ENCODE measurements around the gene SRSF1.
"Not testable (repeated sequence)": the region's sequence is repeated elsewhere in the genome, so short reads cannot be mapped to it uniquely, and the experiment has no call there.

SRSF1 gene

GRCh38 chr17:57988301-57989250 is 18.5 kb downstream of the SRSF1 start:
- peak; percentile 63 to 67 for DNase-seq

- DNase-seq, result peak; percentile 75 to 79
These were observed 19.3 kb downstream of the SRSF1 start, which contains the start of gene VEZF1 for GRCh38 chr17:57987581-57988300. Gene VEZF1, minus strand, starts transcription at chr17:57988254. Its CDS starts 143 bp downstream, at chr17:57988111.

- DNase-seq, result peak; percentile 36 to 51
These were observed 20.0 kb downstream of the SRSF1 start for GRCh38 chr17:57986841-57987580.

GRCh38 chr17:57985675-57985974 is 21.4 kb downstream of the SRSF1 start:
- DNase-seq, result no peak

GRCh38 chr17:57984936-57985674 is 21.9 kb downstream of the SRSF1 start:
- DNase-seq, result no peak

- no peak for DNase-seq
These were observed 22.7 kb downstream of the SRSF1 start for GRCh38 chr17:57984261-57984890.

- no peak for DNase-seq
These were observed 23.6 kb downstream of the SRSF1 start for GRCh38 chr17:57983446-57983845.

GRCh38 chr17:57982452-57983170 is 24.4 kb downstream of the SRSF1 start:
- no peak for DNase-seq

- DNase-seq, result no peak
These were observed 26.5 kb downstream of the SRSF1 start for GRCh38 chr17:57980522-57980921.

- DNase-seq, result no peak
These were observed 28.0 kb downstream of the SRSF1 start for GRCh38 chr17:57979076-57979475.

GRCh38 chr17:57976594-57976993 is 30.5 kb downstream of the SRSF1 start:
- no peak for DNase-seq

GRCh38 chr17:57975044-57975443 is 32.0 kb downstream of the SRSF1 start:
- no peak for DNase-seq

- not testable (repeated sequence) for DNase-seq
These were observed 32.8 kb downstream of the SRSF1 start for GRCh38 chr17:57974053-57974824.

GRCh38 chr17:57972151-57972550 is 34.9 kb downstream of the SRSF1 start:
- no peak for DNase-seq

GRCh38 chr17:57971572-57971971 is 35.5 kb downstream of the SRSF1 start:
- DNase-seq, result no peak

- DNase-seq, result no peak
These were observed 36.3 kb downstream of the SRSF1 start for GRCh38 chr17:57970710-57971109.

- no peak for DNase-seq
These were observed 38.6 kb downstream of the SRSF1 start for GRCh38 chr17:57968456-57968855.

GRCh38 chr17:57966875-57967274 is 40.2 kb downstream of the SRSF1 start:
- DNase-seq, result no peak

- no peak for DNase-seq
These were observed 40.8 kb downstream of the SRSF1 start for GRCh38 chr17:57966246-57966645.

GRCh38 chr17:57965521-57966160 is 41.4 kb downstream of the SRSF1 start:
- DNase-seq, result no peak
